Activated naive CD8-positive, alpha-beta T cell treated with anti-CD3 and anti-CD28 coated beads, Interleukin-2, amount 10 ng/mL, durations not matched to agents 7 days and 5 days (primary cell): ENCODE measurements around the gene ADAMTS7. TPM values are rescaled to one million over a fixed set of nuclear protein-coding genes. Genes with fewer than 3 reads are reported as not detected.
A peak's percentile ranks its signal among the peaks of the same experiment; 100 is the strongest.
"Not testable (repeated sequence)": the region's sequence is repeated elsewhere in the genome, so short reads cannot be mapped to it uniquely, and the experiment has no call there.

Experiments
- ATAC-seq: fragments of 150-1000 bp; cut with Tn5 transposase; one replicate; pipeline ENCODE4 v1.10.0; 2021; ENCODE audit warnings: low read depth, moderate library complexity
- POLR2A ChIA-PET: fragments of 350-600 bp; sonication (Branson Sonifier 250); formaldehyde crosslinking; loops from one replicate; lab custom pipeline; 2021; ENCODE audit warnings: antibody characterized with exemption; lab: Charles Lee
- DNase-seq: peaks from one replicate; pipeline ENCODE4 v3.0.0; 2021
- H3K27ac Mint-ChIP-seq: one replicate; pipeline ENCODE4 v1.8.0; 2022; ENCODE audit warnings: mild to moderate bottlenecking, mixed read lengths
- H3K27me3 Mint-ChIP-seq: one replicate; pipeline ENCODE4 v1.8.0; 2022; ENCODE audit warnings: mild to moderate bottlenecking, moderate library complexity, mixed read lengths
- H3K36me3 Mint-ChIP-seq: one replicate; pipeline ENCODE4 v1.8.0; 2021; ENCODE audit warnings: mild to moderate bottlenecking, mixed read lengths
- H3K4me1 Mint-ChIP-seq: one replicate; pipeline ENCODE4 v1.8.0; 2021; ENCODE audit warnings: mixed read lengths
- H3K4me3 Mint-ChIP-seq: one replicate; pipeline ENCODE4 v1.8.0; 2022; ENCODE audit warnings: mild to moderate bottlenecking, moderate library complexity, mixed read lengths
- H3K9me3 Mint-ChIP-seq: one replicate; pipeline ENCODE4 v1.8.0; 2021; ENCODE audit warnings: mixed read lengths
- total RNA-seq, 2 experiments: library from RNA; stranded (reverse); gene quantifications; one replicate each; pipeline ENCODE4 v1.2.3, GENCODE V29; 2021

ADAMTS7 gene
- total RNA-seq, 2 experiments from 2014 or later = 0.14 TPM; not detected in 1

- H3K36me3 Mint-ChIP-seq = peaks cover 3% of the 10 kb centered on the region
- POLR2A ChIA-PET = no interaction called here
- peaks cover 54% of the 10 kb centered on the region for H3K27me3 Mint-ChIP-seq
- ATAC-seq (peak; percentile 13), DNase-seq (peak; percentile 45)
- H3K4me1 Mint-ChIP-seq = peaks cover 7% of the 10 kb centered on the region
- no peak overlapping the region for H3K27ac Mint-ChIP-seq
- H3K9me3 Mint-ChIP-seq = no peaks in the 10 kb centered on the region
- peak overlapping the region; percentile 72 for H3K4me3 Mint-ChIP-seq
Measured at GRCh38 chr15:78810362-78811123, 721 bp downstream of the ADAMTS7 start.

- H3K4me1 Mint-ChIP-seq = peaks cover 7% of the 10 kb centered on the region
- ATAC-seq = no peak
- POLR2A ChIA-PET = no interaction called here
- DNase-seq = no peak
- H3K27ac Mint-ChIP-seq = no peak overlapping the region
- H3K4me3 Mint-ChIP-seq = peak overlapping the region; percentile 59
- no peaks in the 10 kb centered on the region for H3K9me3 Mint-ChIP-seq
- peaks cover 50% of the 10 kb centered on the region for H3K27me3 Mint-ChIP-seq
- peaks cover 3% of the 10 kb centered on the region for H3K36me3 Mint-ChIP-seq
Measured at GRCh38 chr15:78810003-78810361, 1.3 kb downstream of the ADAMTS7 start.

GRCh38 chr15:78808550-78808949 is 2.7 kb downstream of the ADAMTS7 start:
- Mint-ChIP-seq H3K36me3 (peaks cover 3% of the 10 kb centered on the region), H3K27ac (no peak overlapping the region), H3K9me3 (no peaks in the 10 kb centered on the region), H3K27me3 (peaks cover 42% of the 10 kb centered on the region), H3K4me1 (peaks cover 7% of the 10 kb centered on the region), H3K4me3 (no peak overlapping the region)
- ATAC-seq (peak; percentile 43), DNase-seq (no peak)
- POLR2A ChIA-PET = no interaction called here

- DNase-seq (no peak), ATAC-seq (no peak)
- Mint-ChIP-seq H3K4me3 (no peak overlapping the region), H3K4me1 (peaks cover 7% of the 10 kb centered on the region), H3K27ac (no peak overlapping the region), H3K9me3 (no peaks in the 10 kb centered on the region), H3K36me3 (peaks cover 3% of the 10 kb centered on the region), H3K27me3 (peaks cover 36% of the 10 kb centered on the region)
- POLR2A ChIA-PET = no interaction called here
Measured at GRCh38 chr15:78807359-78807758, 3.9 kb downstream of the ADAMTS7 start.

GRCh38 chr15:78804391-78804792 is 6.9 kb downstream of the ADAMTS7 start:
- Mint-ChIP-seq H3K27me3 (peaks cover 19% of the 10 kb centered on the region), H3K27ac (no peak overlapping the region), H3K4me3 (no peak overlapping the region), H3K36me3 (no peaks in the 10 kb centered on the region), H3K9me3 (no peaks in the 10 kb centered on the region), H3K4me1 (no peaks in the 10 kb centered on the region)
- POLR2A ChIA-PET = no interaction called here
- ATAC-seq (no peak), DNase-seq (no peak)

GRCh38 chr15:78800806-78801205 is 10.5 kb downstream of the ADAMTS7 start:
- no peaks in the 10 kb centered on the region for H3K4me1 Mint-ChIP-seq
- no peak overlapping the region for H3K27ac Mint-ChIP-seq
- no peaks in the 10 kb centered on the region for H3K36me3 Mint-ChIP-seq
- H3K27me3 Mint-ChIP-seq = peaks cover 2% of the 10 kb centered on the region
- ATAC-seq (no peak), DNase-seq (no peak)
- no peaks in the 10 kb centered on the region for H3K9me3 Mint-ChIP-seq
- no peak overlapping the region for H3K4me3 Mint-ChIP-seq
- POLR2A ChIA-PET = no interaction called here

GRCh38 chr15:78800189-78800588 is 11.1 kb downstream of the ADAMTS7 start:
- Mint-ChIP-seq H3K4me1 (no peaks in the 10 kb centered on the region), H3K36me3 (no peaks in the 10 kb centered on the region), H3K27ac (no peak overlapping the region), H3K9me3 (no peaks in the 10 kb centered on the region), H3K27me3 (peaks cover 2% of the 10 kb centered on the region), H3K4me3 (no peak overlapping the region)
- DNase-seq = no peak
- POLR2A ChIA-PET = no interaction called here
- ATAC-seq = no peak

GRCh38 chr15:78799102-78799501 is 12.2 kb downstream of the ADAMTS7 start:
- H3K4me1 Mint-ChIP-seq, ATAC-seq, H3K27me3 Mint-ChIP-seq, H3K9me3 Mint-ChIP-seq, DNase-seq, H3K27ac Mint-ChIP-seq, H3K4me3 Mint-ChIP-seq, H3K36me3 Mint-ChIP-seq, POLR2A ChIA-PET: not testable (repeated sequence)

GRCh38 chr15:78798355-78798754 is 12.9 kb downstream of the ADAMTS7 start:
- H3K4me3 Mint-ChIP-seq, DNase-seq, H3K36me3 Mint-ChIP-seq, ATAC-seq, POLR2A ChIA-PET, H3K4me1 Mint-ChIP-seq, H3K9me3 Mint-ChIP-seq, H3K27ac Mint-ChIP-seq, H3K27me3 Mint-ChIP-seq: not testable (repeated sequence)

GRCh38 chr15:78797951-78798350 is 13.3 kb downstream of the ADAMTS7 start:
- Mint-ChIP-seq H3K9me3 (no peaks in the 10 kb centered on the region), H3K4me1 (no peaks in the 10 kb centered on the region), H3K36me3 (no peaks in the 10 kb centered on the region), H3K4me3 (no peak overlapping the region), H3K27me3 (peaks cover 2% of the 10 kb centered on the region), H3K27ac (no peak overlapping the region)
- DNase-seq (no peak), ATAC-seq (no peak)
- POLR2A ChIA-PET = no interaction called here

- Mint-ChIP-seq H3K27ac (no peak overlapping the region), H3K36me3 (no peaks in the 10 kb centered on the region), H3K27me3 (peaks cover 2% of the 10 kb centered on the region), H3K9me3 (no peaks in the 10 kb centered on the region), H3K4me3 (no peak overlapping the region), H3K4me1 (no peaks in the 10 kb centered on the region)
- POLR2A ChIA-PET = no interaction called here
- DNase-seq = no peak
- no peak for ATAC-seq
Measured at GRCh38 chr15:78796510-78796909, 14.8 kb downstream of the ADAMTS7 start.

- no peak overlapping the region for H3K4me3 Mint-ChIP-seq
- POLR2A ChIA-PET = no interaction called here
- no peaks in the 10 kb centered on the region for H3K27me3 Mint-ChIP-seq
- no peaks in the 10 kb centered on the region for H3K9me3 Mint-ChIP-seq
- no peak for DNase-seq
- H3K27ac Mint-ChIP-seq = no peak overlapping the region
- H3K4me1 Mint-ChIP-seq = peaks cover 2% of the 10 kb centered on the region
- H3K36me3 Mint-ChIP-seq = no peaks in the 10 kb centered on the region
- no peak for ATAC-seq
Measured at GRCh38 chr15:78795043-78795442, 16.2 kb downstream of the ADAMTS7 start.

GRCh38 chr15:78794446-78794845 is 16.8 kb downstream of the ADAMTS7 start:
- POLR2A ChIA-PET, H3K27ac Mint-ChIP-seq, DNase-seq, H3K27me3 Mint-ChIP-seq, H3K4me1 Mint-ChIP-seq, ATAC-seq, H3K4me3 Mint-ChIP-seq, H3K36me3 Mint-ChIP-seq, H3K9me3 Mint-ChIP-seq: not testable (repeated sequence)

GRCh38 chr15:78791357-78791756 is 19.9 kb downstream of the ADAMTS7 start:
- Mint-ChIP-seq H3K4me3 (no peak overlapping the region), H3K9me3 (no peaks in the 10 kb centered on the region), H3K4me1 (peaks cover 4% of the 10 kb centered on the region), H3K36me3 (no peaks in the 10 kb centered on the region), H3K27me3 (no peaks in the 10 kb centered on the region), H3K27ac (no peak overlapping the region)
- ATAC-seq = no peak
- POLR2A ChIA-PET = no interaction called here
- no peak for DNase-seq
